ENCODE data around the gene POLR3H.

POLR3H gene

GRCh38 chr22:41555325-41555982 is 11.2 kb upstream of the POLR3H start:
- Histone ChIP-seq H3K79me2 (ENCODE audit: insufficient read depth, low read length) (no peaks in the 10 kb centered on the region), H3K4me1 (ENCODE audit: insufficient read depth, low read length, poor library complexity, severe bottlenecking) (no peaks in the 10 kb centered on the region), H3K36me3 (ENCODE audit: insufficient read depth, low read length) (no peaks in the 10 kb centered on the region), H3F3A (ENCODE audit: low read depth) (no peaks in the 10 kb centered on the region), H3K9me2 (replicated peaks; ENCODE audit: low read depth, low read length) (no peaks in the 10 kb centered on the region), H3K9me3 (ENCODE audit: insufficient read depth, low read depth, low read length) (no peaks in the 10 kb centered on the region), H3K4me3 (ENCODE audit: low read length, poor library complexity, severe bottlenecking) (no peak overlapping the region), H2AFZ (ENCODE audit: low read length) (no peak overlapping the region), H3K9ac (ENCODE audit: low read depth, low read length, poor library complexity, severe bottlenecking) (no peak overlapping the region), H4K20me1 (ENCODE audit: insufficient read depth, low read length, poor library complexity, severe bottlenecking) (no peaks in the 10 kb centered on the region), H3K4me2 (ENCODE audit: low read depth, low read length, poor library complexity, severe bottlenecking) (no peak overlapping the region), H3K27me3 (ENCODE audit: insufficient read depth, low read length, poor library complexity, severe bottlenecking) (peaks cover under 1% of the 10 kb centered on the region)
- no peak for TF ChIP-seq EZH2phosphoT487 (IDR thresholded peaks at IDR 0.05; ENCODE audit: borderline replicate concordance)
- TF ChIP-seq CTCF (conservative IDR thresholded peaks at IDR 0.05; ENCODE audit: low read length): no peak

- Histone ChIP-seq H2AFZ (ENCODE audit: low read length) (no peak overlapping the region), H3K27me3 (ENCODE audit: insufficient read depth, low read length, poor library complexity, severe bottlenecking) (no peaks in the 10 kb centered on the region), H3K9me2 (replicated peaks; ENCODE audit: low read depth, low read length) (no peaks in the 10 kb centered on the region), H3K4me1 (ENCODE audit: insufficient read depth, low read length, poor library complexity, severe bottlenecking) (no peaks in the 10 kb centered on the region), H3K9me3 (ENCODE audit: insufficient read depth, low read depth, low read length) (no peaks in the 10 kb centered on the region), H4K20me1 (ENCODE audit: insufficient read depth, low read length, poor library complexity, severe bottlenecking) (no peaks in the 10 kb centered on the region), H3K4me2 (ENCODE audit: low read depth, low read length, poor library complexity, severe bottlenecking) (no peak overlapping the region), H3K4me3 (ENCODE audit: low read length, poor library complexity, severe bottlenecking) (no peak overlapping the region), H3F3A (ENCODE audit: low read depth) (no peaks in the 10 kb centered on the region), H3K79me2 (ENCODE audit: insufficient read depth, low read length) (no peaks in the 10 kb centered on the region), H3K36me3 (ENCODE audit: insufficient read depth, low read length) (no peaks in the 10 kb centered on the region), H3K9ac (ENCODE audit: low read depth, low read length, poor library complexity, severe bottlenecking) (no peak overlapping the region)
- TF ChIP-seq EZH2phosphoT487 (IDR thresholded peaks at IDR 0.05; ENCODE audit: borderline replicate concordance) (no peak), CTCF (conservative IDR thresholded peaks at IDR 0.05; ENCODE audit: low read length) (no peak)
These were observed 7.8 kb upstream of the POLR3H start for GRCh38 chr22:41551877-41552582.

- Histone ChIP-seq H3K36me3 (ENCODE audit: insufficient read depth, low read length) (no peaks in the 10 kb centered on the region), H3K4me3 (ENCODE audit: low read length, poor library complexity, severe bottlenecking) (no peak overlapping the region), H3K27me3 (ENCODE audit: insufficient read depth, low read length, poor library complexity, severe bottlenecking) (no peaks in the 10 kb centered on the region)
These were observed 6.8 kb upstream of the POLR3H start for GRCh38 chr22:41550952-41551491.

More at GRCh38 chr22:41550952-41551491, 6.8 kb upstream of the POLR3H start:
- Histone ChIP-seq H2AFZ (ENCODE audit: low read length) (no peak overlapping the region), H4K20me1 (ENCODE audit: insufficient read depth, low read length, poor library complexity, severe bottlenecking) (no peaks in the 10 kb centered on the region), H3K4me2 (ENCODE audit: low read depth, low read length, poor library complexity, severe bottlenecking) (no peak overlapping the region), H3K9me3 (ENCODE audit: insufficient read depth, low read depth, low read length) (no peaks in the 10 kb centered on the region), H3K9ac (ENCODE audit: low read depth, low read length, poor library complexity, severe bottlenecking) (no peak overlapping the region), H3K79me2 (ENCODE audit: insufficient read depth, low read length) (no peaks in the 10 kb centered on the region), H3F3A (ENCODE audit: low read depth) (no peaks in the 10 kb centered on the region), H3K9me2 (replicated peaks; ENCODE audit: low read depth, low read length) (no peaks in the 10 kb centered on the region), H3K4me1 (ENCODE audit: insufficient read depth, low read length, poor library complexity, severe bottlenecking) (no peaks in the 10 kb centered on the region)
- no peak for TF ChIP-seq EZH2phosphoT487 (IDR thresholded peaks at IDR 0.05; ENCODE audit: borderline replicate concordance)
- no peak for TF ChIP-seq CTCF (conservative IDR thresholded peaks at IDR 0.05; ENCODE audit: low read length)
